Progenitor cell of endocrine pancreas (in vitro differentiated cells): ENCODE results near the gene ACP1. TPM values are rescaled to one million over a fixed set of nuclear protein-coding genes. Genes with fewer than 3 reads are reported as not detected.

Experiments used
- DNase-seq: peaks from one replicate; pipeline ENCODE4 v3.0.0; 2021; ENCODE audit warnings: low spot score; ENCODE audit not compliant: unreplicated experiment
- H3K27ac Mint-ChIP-seq: 2 replicates; pipeline ENCODE4 v1.8.0; 2021; ENCODE audit warnings: mild to moderate bottlenecking, moderate library complexity, mixed read lengths
- H3K27me3 Mint-ChIP-seq: 2 replicates; pipeline ENCODE4 v1.8.0; 2021; ENCODE audit warnings: mixed read lengths
- H3K36me3 Mint-ChIP-seq: 2 replicates; pipeline ENCODE4 v1.8.0; 2022; ENCODE audit warnings: mixed read lengths; ENCODE audit not compliant: insufficient read depth
- H3K4me1 Mint-ChIP-seq: 2 replicates; pipeline ENCODE4 v1.8.0; 2021; ENCODE audit warnings: low read depth, mixed read lengths
- H3K4me3 Mint-ChIP-seq: 2 replicates; pipeline ENCODE4 v1.8.0; 2021; ENCODE audit warnings: low read depth, mild to moderate bottlenecking, moderate library complexity, mixed read lengths
- H3K9me3 Mint-ChIP-seq: 2 replicates; pipeline ENCODE4 v1.8.0; 2021; ENCODE audit warnings: low read depth, mixed read lengths
- total RNA-seq: library from RNA; stranded (reverse); gene quantifications from 2 replicates; pipeline ENCODE4 v1.2.1, GENCODE V29; 2021
- TF ChIP-seq, protein P1 (sequence below): fragments of 200-600 bp; sonication (generic); IDR thresholded peaks from one replicate; pipeline ENCODE4 v1.5.0; 2021; ENCODE audit warnings: antibody characterized with exemption, mild to moderate bottlenecking; ENCODE audit not compliant: unreplicated experiment

The ACP1 gene
- total RNA-seq, 1 donor from 2014 or later, result 111 TPM

GRCh38 chr2:259789-260331 lies 4.9 kb upstream of the ACP1 start:
- peaks cover 15% of the 10 kb centered on the region for H3K36me3 Mint-ChIP-seq
- H3K27me3 Mint-ChIP-seq, result no peaks in the 10 kb centered on the region
- H3K9me3 Mint-ChIP-seq, result peaks cover 9% of the 10 kb centered on the region
- TF ChIP-seq, protein P1, sequence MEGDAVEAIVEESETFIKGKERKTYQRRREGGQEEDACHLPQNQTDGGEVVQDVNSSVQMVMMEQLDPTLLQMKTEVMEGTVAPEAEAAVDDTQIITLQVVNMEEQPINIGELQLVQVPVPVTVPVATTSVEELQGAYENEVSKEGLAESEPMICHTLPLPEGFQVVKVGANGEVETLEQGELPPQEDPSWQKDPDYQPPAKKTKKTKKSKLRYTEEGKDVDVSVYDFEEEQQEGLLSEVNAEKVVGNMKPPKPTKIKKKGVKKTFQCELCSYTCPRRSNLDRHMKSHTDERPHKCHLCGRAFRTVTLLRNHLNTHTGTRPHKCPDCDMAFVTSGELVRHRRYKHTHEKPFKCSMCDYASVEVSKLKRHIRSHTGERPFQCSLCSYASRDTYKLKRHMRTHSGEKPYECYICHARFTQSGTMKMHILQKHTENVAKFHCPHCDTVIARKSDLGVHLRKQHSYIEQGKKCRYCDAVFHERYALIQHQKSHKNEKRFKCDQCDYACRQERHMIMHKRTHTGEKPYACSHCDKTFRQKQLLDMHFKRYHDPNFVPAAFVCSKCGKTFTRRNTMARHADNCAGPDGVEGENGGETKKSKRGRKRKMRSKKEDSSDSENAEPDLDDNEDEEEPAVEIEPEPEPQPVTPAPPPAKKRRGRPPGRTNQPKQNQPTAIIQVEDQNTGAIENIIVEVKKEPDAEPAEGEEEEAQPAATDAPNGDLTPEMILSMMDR, result no peak
- peak overlapping the region; percentile 54 for H3K4me3 Mint-ChIP-seq
- DNase-seq, result no peak
- H3K4me1 Mint-ChIP-seq, result peaks cover 36% of the 10 kb centered on the region
- peak overlapping the region; percentile 90 for H3K27ac Mint-ChIP-seq

DNA sequence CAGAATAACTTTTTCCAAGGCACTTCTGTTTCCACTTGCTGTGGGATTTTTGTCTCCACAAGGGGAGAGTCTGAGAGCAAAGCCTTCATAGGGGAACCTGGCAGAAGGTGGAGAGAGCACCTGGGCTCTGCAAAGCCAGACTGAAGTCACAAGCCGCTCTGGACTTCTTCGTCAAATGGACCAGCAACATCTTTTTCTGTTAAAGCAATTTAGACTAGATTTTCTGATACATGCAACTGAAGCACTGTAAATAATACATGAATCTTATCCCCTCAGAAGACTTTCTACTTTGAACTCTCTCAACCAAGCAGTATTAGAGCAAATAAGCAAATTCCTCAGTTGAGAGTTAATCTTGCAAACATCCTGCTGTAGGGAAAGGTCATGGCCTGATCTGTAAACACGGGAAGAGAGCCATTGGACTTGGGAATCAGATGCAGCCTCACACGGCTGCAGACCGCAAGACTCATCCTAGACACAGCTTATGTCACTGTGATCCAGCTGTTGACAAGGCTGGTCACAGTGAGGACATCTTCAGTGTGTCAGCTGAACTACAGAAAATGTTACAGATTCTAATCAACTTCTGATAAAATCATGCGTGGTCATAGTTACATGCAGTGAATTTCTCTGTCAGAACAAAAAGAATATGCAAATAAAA lies 4.1 kb upstream of the ACP1 start:
- H3K4me3 Mint-ChIP-seq, result peak overlapping the region; percentile 54
- H3K27me3 Mint-ChIP-seq, result no peaks in the 10 kb centered on the region
- peak overlapping the region; percentile 90 for H3K27ac Mint-ChIP-seq
- no peak for DNase-seq
- peaks cover 9% of the 10 kb centered on the region for H3K9me3 Mint-ChIP-seq
- H3K36me3 Mint-ChIP-seq, result peaks cover 15% of the 10 kb centered on the region
- H3K4me1 Mint-ChIP-seq, result peaks cover 39% of the 10 kb centered on the region
- TF ChIP-seq, protein P1, result no peak

GRCh38 chr2:262117-262516 lies 2.6 kb upstream of the ACP1 start:
- Mint-ChIP-seq H3K36me3 (peaks cover 15% of the 10 kb centered on the region), H3K9me3 (peaks cover 9% of the 10 kb centered on the region), H3K27me3 (no peaks in the 10 kb centered on the region), H3K4me3 (peak overlapping the region; percentile 94), H3K27ac (peak overlapping the region; percentile 94), H3K4me1 (peaks cover 45% of the 10 kb centered on the region)
- TF ChIP-seq, protein P1, result no peak
- DNase-seq, result no peak

DNA sequence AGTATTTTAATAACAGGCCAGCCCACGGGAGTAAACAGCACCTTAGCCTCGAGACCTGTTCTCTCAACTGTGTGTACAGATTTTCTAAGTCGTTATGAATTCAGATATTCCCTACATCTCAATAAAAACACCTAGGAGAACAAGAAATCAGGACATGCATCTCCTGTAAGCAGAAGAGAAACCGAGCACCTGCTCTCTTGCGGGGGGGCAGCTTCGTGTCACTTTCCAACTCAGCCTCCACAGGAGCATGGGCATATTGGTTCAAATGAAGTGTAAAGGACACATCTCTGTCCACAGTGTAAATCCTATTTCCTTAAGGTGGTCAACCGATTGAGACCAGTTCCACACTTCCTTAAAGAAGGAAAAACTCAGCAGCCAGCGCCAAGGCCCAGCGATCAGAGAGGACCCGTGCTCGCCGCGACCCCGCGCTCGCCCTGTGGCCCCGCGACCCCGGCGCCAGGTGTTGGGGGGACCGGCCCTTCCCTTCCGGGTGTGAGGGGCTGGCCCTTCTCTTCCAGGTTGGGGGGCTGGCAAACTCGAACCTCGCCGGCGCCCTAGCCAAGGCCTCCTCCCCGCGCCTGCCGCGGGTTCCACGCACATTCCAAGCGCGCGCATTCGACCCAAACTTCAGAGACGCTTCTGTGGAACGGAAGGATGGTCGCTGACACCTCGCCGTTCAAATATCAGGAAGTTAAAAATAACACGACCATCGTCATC lies 1.6 kb upstream of the ACP1 start:
- DNase-seq, result no peak

More for the DNA sequence above, 1.6 kb upstream of the ACP1 start:
- H3K27ac Mint-ChIP-seq, result peak overlapping the region; percentile 94
- H3K9me3 Mint-ChIP-seq, result peaks cover 4% of the 10 kb centered on the region
- no peaks in the 10 kb centered on the region for H3K27me3 Mint-ChIP-seq
- H3K4me3 Mint-ChIP-seq, result peak overlapping the region; percentile 94
- H3K4me1 Mint-ChIP-seq, result peaks cover 46% of the 10 kb centered on the region
- TF ChIP-seq, protein P1, result no peak
- peaks cover 10% of the 10 kb centered on the region for H3K36me3 Mint-ChIP-seq
